CD8-positive, alpha-beta memory T cell (primary cell): ENCODE results near the gene PCDHGB3. TPM values are rescaled to one million over a fixed set of nuclear protein-coding genes. Genes with fewer than 3 reads are reported as not detected.
A peak's percentile ranks its signal among the peaks of the same experiment; 100 is the strongest.
"Not testable (repeated sequence)": the region's sequence is repeated elsewhere in the genome, so short reads cannot be mapped to it uniquely, and the experiment has no call there.

Experiments
- CTCF ChIA-PET: fragments of 350-600 bp; sonication (Branson Sonifier 250); formaldehyde crosslinking; loops from one replicate; lab custom pipeline; 2021; ENCODE audit warnings: antibody characterized with exemption; lab: Charles Lee
- POLR2A ChIA-PET: fragments of 350-600 bp; sonication (Branson Sonifier 250); formaldehyde crosslinking; loops from one replicate; lab custom pipeline; 2021; ENCODE audit warnings: antibody characterized with exemption; lab: Charles Lee
- DNase-seq, 5 donors: peaks; one replicate each; pipeline versions ENCODE4 v3.0.0 to v3.0.0-alpha.2; 2020 to 2022; ENCODE audit warnings: mixed read lengths in 1 of 5
- H3K27ac ChIP-seq: one replicate; pipeline ENCODE4 v1.7.0; 2013; ENCODE audit warnings: low read depth, mild to moderate bottlenecking, low read length, moderate library complexity
- H3K27me3 ChIP-seq: 2 replicates; pipeline ENCODE4 v1.7.0; 2013; ENCODE audit warnings: low read length, mild to moderate bottlenecking; ENCODE audit not compliant: insufficient read depth, poor library complexity, severe bottlenecking
- H3K36me3 ChIP-seq: 2 replicates; pipeline ENCODE4 v1.7.0; 2013; ENCODE audit warnings: mild to moderate bottlenecking, low read length, moderate library complexity; ENCODE audit not compliant: insufficient read depth
- H3K4me1 ChIP-seq: 2 replicates; pipeline ENCODE4 v1.7.0; 2013; ENCODE audit warnings: mild to moderate bottlenecking, low read length, moderate library complexity; ENCODE audit not compliant: insufficient read depth
- H3K4me3 ChIP-seq: 2 replicates; pipeline ENCODE4 v1.7.0; 2013; ENCODE audit warnings: mild to moderate bottlenecking, low read length
- H3K9me3 ChIP-seq: 2 replicates; pipeline ENCODE4 v1.7.0; 2013; ENCODE audit warnings: mild to moderate bottlenecking, low read length
- H3K27ac Mint-ChIP-seq, 8 donors: one replicate each; pipeline ENCODE4 v1.8.0; 2020 to 2021; ENCODE audit warnings: mixed read lengths in 8 of 8, mild to moderate bottlenecking in 6 of 8, inconsistent platforms in 3 of 8, moderate library complexity in 3 of 8
- H3K27me3 Mint-ChIP-seq, 2 donors: one replicate each; pipeline ENCODE4 v1.8.0; 2020 to 2021; ENCODE audit warnings: mixed read lengths in 2 of 2, mild to moderate bottlenecking in 1 of 2, moderate library complexity in 1 of 2
- H3K36me3 Mint-ChIP-seq, 3 donors: one replicate each; pipeline ENCODE4 v1.8.0; 2020 to 2021; ENCODE audit warnings: mixed read lengths in 3 of 3, inconsistent platforms in 1 of 3, mild to moderate bottlenecking in 1 of 3
- H3K4me1 Mint-ChIP-seq, 3 donors: one replicate each; pipeline ENCODE4 v1.8.0; 2020 to 2021; ENCODE audit warnings: mixed read lengths in 3 of 3, inconsistent platforms in 1 of 3, mild to moderate bottlenecking in 1 of 3
- H3K4me3 Mint-ChIP-seq, 7 donors: one replicate each; pipeline ENCODE4 v1.8.0; 2020 to 2021; ENCODE audit warnings: mixed read lengths in 7 of 7, mild to moderate bottlenecking in 6 of 7, moderate library complexity in 4 of 7, inconsistent platforms in 2 of 7
- H3K9me3 Mint-ChIP-seq, 5 donors: one replicate each; pipeline ENCODE4 v1.8.0; 2020 to 2022; ENCODE audit warnings: mixed read lengths in 5 of 5, mild to moderate bottlenecking in 3 of 5, moderate library complexity in 2 of 5, inconsistent platforms in 1 of 5
- polyA plus RNA-seq: library from polyadenylated mRNA; unstranded; fragments of 300-500 nt; fragmentation: Illumina TruSeq; gene quantifications from one replicate; pipeline ENCODE4 v1.2.3, GENCODE V29; 2021
- total RNA-seq, 2 experiments: library from RNA; stranded (reverse); gene quantifications; one replicate each; pipeline ENCODE4 v1.2.3, GENCODE V29; 2021

PCDHGB3 gene
- total and polyA plus RNA-seq, 3 experiments from 2014 or later = 0.18 to 0.28 TPM; not detected in 1

- H3K4me1 Mint-ChIP-seq = no peaks in the 10 kb centered on the region
- peak overlapping the region in 1 of 7 donors; percentile 54 for H3K4me3 Mint-ChIP-seq
- Histone ChIP-seq H3K27ac (no peak overlapping the region), H3K36me3 (no peaks in the 10 kb centered on the region), H3K9me3 (no peaks in the 10 kb centered on the region), H3K27me3 (peaks cover 18% of the 10 kb centered on the region), H3K4me3 (no peak overlapping the region), H3K4me1 (no peaks in the 10 kb centered on the region)
- H3K36me3 Mint-ChIP-seq = peaks cover 0 to 5% (median 3%) of the 10 kb centered on the region in 3 donors
- H3K27ac Mint-ChIP-seq = no peak overlapping the region
- DNase-seq = no peak
- peaks cover 57 to 62% of the 10 kb centered on the region in 2 donors for H3K27me3 Mint-ChIP-seq
- peaks cover 14 to 56% (median 53%) of the 10 kb centered on the region in 5 donors for H3K9me3 Mint-ChIP-seq
- ChIA-PET POLR2A (no interaction called here), CTCF (no interaction called here)
These were observed 29.7 kb downstream of the PCDHGB3 start for GRCh38 chr5:141399555-141400258.

DNA sequence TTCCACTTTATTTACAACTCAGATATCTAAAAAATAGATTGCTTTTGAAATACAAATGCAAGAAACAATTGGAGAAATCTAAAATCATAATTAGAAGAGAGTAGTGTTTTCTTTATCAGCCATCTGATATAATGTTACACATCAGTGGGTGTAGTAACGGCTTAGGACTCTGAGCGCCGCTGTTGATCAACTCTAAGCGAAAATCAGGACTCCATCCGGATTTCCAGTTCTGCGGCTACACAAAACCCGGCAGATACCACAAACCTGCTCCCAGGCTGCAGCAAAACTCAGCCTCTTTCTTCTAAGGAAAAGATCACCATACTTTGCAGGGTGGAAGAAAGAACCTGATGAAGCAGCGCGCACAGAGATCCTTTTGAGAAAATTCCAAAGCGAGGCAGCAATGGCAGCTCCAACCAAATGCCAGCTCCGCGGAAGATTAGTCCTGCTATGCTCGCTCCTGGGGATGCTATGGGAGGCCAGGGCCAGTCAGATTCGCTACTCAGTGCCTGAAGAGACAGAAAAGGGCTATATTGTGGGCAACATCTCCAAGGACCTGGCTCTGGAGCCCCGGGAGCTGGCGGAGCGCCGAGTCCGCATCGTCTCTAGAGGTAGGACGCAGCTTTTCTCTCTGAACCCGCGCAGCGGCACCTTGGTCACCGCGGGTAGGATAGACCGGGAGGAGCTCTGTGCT, 32.7 kb downstream of the PCDHGB3 start, which contains the start of gene PCDHGA9:
Gene PCDHGA9, plus strand, starts transcription at position 226 of the 691 bp plus-strand sequence. Its CDS starts 175 bp downstream, at position 401.
- Histone ChIP-seq H3K36me3 (no peaks in the 10 kb centered on the region), H3K9me3 (no peaks in the 10 kb centered on the region), H3K27ac (no peak within 1 kb of the TSS), H3K4me3 (peak within 1 kb of the TSS; percentile 13), H3K27me3 (peaks cover 25% of the 10 kb centered on the region), H3K4me1 (no peaks in the 10 kb centered on the region)
- Mint-ChIP-seq H3K36me3 (peaks cover 0 to 9% (median 3%) of the 10 kb centered on the region in 3 donors), H3K4me3 (peak within 1 kb of the TSS in 5 of 7 donors; percentile 50 to 82 (median 60)), H3K27me3 (peaks cover 60 to 72% of the 10 kb centered on the region in 2 donors), H3K9me3 (peaks cover 17 to 59% (median 46%) of the 10 kb centered on the region in 5 donors), H3K27ac (no peak within 1 kb of the TSS), H3K4me1 (no peaks in the 10 kb centered on the region)
- CTCF ChIA-PET = interaction anchor here (1.0 kb wide), 1 partner anchor 10 kb away, joined by 3 read pairs; the partner anchor contains the start of gene PCDHGA10
- POLR2A ChIA-PET = no interaction called here
- no peak for DNase-seq

GRCh38 chr5:141403387-141403786, 33.3 kb downstream of the PCDHGB3 start:
- CTCF ChIA-PET = interaction anchor here (1.0 kb wide), 1 partner anchor 9 kb away, joined by 3 read pairs; the partner anchor contains the start of gene PCDHGA10
- H3K9me3 Mint-ChIP-seq = peaks cover 17 to 64% (median 49%) of the 10 kb centered on the region in 5 donors
- peaks cover 0 to 2% (median 0%) of the 10 kb centered on the region in 3 donors for H3K4me1 Mint-ChIP-seq
- H3K27me3 ChIP-seq = peaks cover 25% of the 10 kb centered on the region
- no peak overlapping the region for H3K27ac ChIP-seq
- POLR2A ChIA-PET = no interaction called here
- DNase-seq = no peak
- no peaks in the 10 kb centered on the region for H3K4me1 ChIP-seq
- H3K9me3 ChIP-seq = no peaks in the 10 kb centered on the region
- H3K27ac Mint-ChIP-seq = no peak overlapping the region
- peaks cover 64 to 77% of the 10 kb centered on the region in 2 donors for H3K27me3 Mint-ChIP-seq
- no peak overlapping the region for H3K4me3 ChIP-seq
- H3K4me3 Mint-ChIP-seq = no peak overlapping the region
- no peaks in the 10 kb centered on the region for H3K36me3 ChIP-seq
- H3K36me3 Mint-ChIP-seq = peaks cover 0 to 12% (median 3%) of the 10 kb centered on the region in 3 donors

GRCh38 chr5:141407790-141408505, 37.9 kb downstream of the PCDHGB3 start, which contains the start of gene PCDHGB6:
PCDHGB6 (plus strand) TSS chr5:141408021; CDS start chr5:141408203, 182 bp downstream.
- Mint-ChIP-seq H3K27ac (peak within 1 kb of the TSS in 2 of 8 donors; percentile 26 to 93), H3K9me3 (peaks cover 20 to 62% (median 48%) of the 10 kb centered on the region in 5 donors), H3K4me3 (peak within 1 kb of the TSS in 3 of 7 donors; percentile 25 to 44 (median 26)), H3K36me3 (peaks cover 0 to 12% (median 1%) of the 10 kb centered on the region in 3 donors), H3K27me3 (peaks cover 71 to 77% of the 10 kb centered on the region in 2 donors)
- H3K4me3 ChIP-seq, H3K27ac ChIP-seq, H3K9me3 ChIP-seq, H3K4me1 ChIP-seq, H3K36me3 ChIP-seq, H3K4me1 Mint-ChIP-seq, POLR2A ChIA-PET: not testable (repeated sequence)
- peaks cover 41% of the 10 kb centered on the region for H3K27me3 ChIP-seq
- DNase-seq = peak in 1 of 5 donors; percentile 13
- CTCF ChIA-PET = interaction anchor here (0.8 to 1.5 kb wide), 3 partner anchors 9 to 159 kb away, joined by 3 to 4 read pairs (median 3); partner anchors contain the start of gene PCDHGB7

- H3K9me3 ChIP-seq = no peaks in the 10 kb centered on the region
- ChIA-PET CTCF (no interaction called here), POLR2A (no interaction called here)
- H3K27me3 Mint-ChIP-seq = peaks cover 72 to 79% of the 10 kb centered on the region in 2 donors
- DNase-seq = no peak
- peak overlapping the region in 1 of 8 donors; percentile 83 for H3K27ac Mint-ChIP-seq
- no peak overlapping the region for H3K4me3 Mint-ChIP-seq
- H3K4me1 Mint-ChIP-seq = peaks cover 16 to 20% (median 17%) of the 10 kb centered on the region in 3 donors
- no peaks in the 10 kb centered on the region for H3K36me3 ChIP-seq
- peaks cover 0 to 17% (median 4%) of the 10 kb centered on the region in 3 donors for H3K36me3 Mint-ChIP-seq
- H3K27ac ChIP-seq = no peak overlapping the region
- peaks cover 23 to 61% (median 56%) of the 10 kb centered on the region in 5 donors for H3K9me3 Mint-ChIP-seq
- H3K4me3 ChIP-seq = no peak overlapping the region
- H3K27me3 ChIP-seq = peaks cover 54% of the 10 kb centered on the region
- H3K4me1 ChIP-seq = peaks cover 7% of the 10 kb centered on the region
These were observed 39.7 kb downstream of the PCDHGB3 start for GRCh38 chr5:141409598-141410306.

- Mint-ChIP-seq H3K4me1 (peaks cover 17 to 26% (median 18%) of the 10 kb centered on the region in 3 donors), H3K27ac (no peak overlapping the region), H3K36me3 (peaks cover 0 to 16% (median 4%) of the 10 kb centered on the region in 3 donors), H3K9me3 (peaks cover 16 to 58% (median 55%) of the 10 kb centered on the region in 5 donors), H3K4me3 (no peak overlapping the region), H3K27me3 (peaks cover 67 to 76% of the 10 kb centered on the region in 2 donors)
- Histone ChIP-seq H3K36me3 (no peaks in the 10 kb centered on the region), H3K9me3 (no peaks in the 10 kb centered on the region), H3K4me1 (peaks cover 7% of the 10 kb centered on the region), H3K27me3 (peaks cover 57% of the 10 kb centered on the region), H3K4me3 (no peak overlapping the region), H3K27ac (no peak overlapping the region)
- ChIA-PET POLR2A (no interaction called here), CTCF (no interaction called here)
- DNase-seq = no peak
These were observed 41.5 kb downstream of the PCDHGB3 start for GRCh38 chr5:141411575-141411974.
